SH-SY5Y (cell line): ENCODE measurements around the gene ERCC6.

Source experiments
- GATA2 ChIP-seq: IDR thresholded peaks from 2 replicates; pipeline ENCODE4 v1.6.1; 2011; ENCODE audit warnings: mild to moderate bottlenecking, low read depth, low read length
- GATA3 ChIP-seq: IDR thresholded peaks from 2 replicates; pipeline ENCODE4 v1.6.1; 2011; ENCODE audit warnings: low read depth, mild to moderate bottlenecking, low read length, moderate library complexity

- TF ChIP-seq GATA2 = no peak
- TF ChIP-seq GATA3 = no peak
Observed at GRCh38 chr10:49557681-49558080, 18.8 kb upstream of the ERCC6 start.
